IMR-90 (cell line): ENCODE data around the gene NOS1AP. TPM values are rescaled to one million over a fixed set of nuclear protein-coding genes. Genes with fewer than 3 reads are reported as not detected.

ENCODE experiments used
- ATAC-seq: fragments of 200-7000 bp; cut with Tn5 transposase; 2 replicates; pipeline ENCODE4 v1.9.1; 2020; ENCODE audit warnings: low read depth, mild to moderate bottlenecking, moderate library complexity
- BruUV-seq: library from RNA; stranded (reverse); fragments of 400-500 nt; replicated peaks from 2 replicates; lab custom pipeline; 2021; lab: Mats Ljungman, UMichigan
- CTCF ChIA-PET: fragments of 300-600 bp; formaldehyde crosslinking; extraction: SDS; loops from one replicate; lab custom pipeline; 2021; ENCODE audit warnings: antibody characterized with exemption; lab: Yijun Ruan, JAX
- POLR2A ChIA-PET: fragments of 300-600 bp; sonication (Branson Sonifier 250); formaldehyde crosslinking; loops from one replicate; lab custom pipeline; 2022; ENCODE audit warnings: antibody characterized with exemption; ENCODE audit not compliant: unreplicated experiment; lab: Charles Lee
- DNase-seq: peaks from one replicate; pipeline ENCODE4 v3.0.0; 2013
- H2AFZ ChIP-seq: replicated peaks from 2 replicates; pipeline ENCODE3; 2013; ENCODE audit warnings: low read length, mild to moderate bottlenecking; ENCODE audit not compliant: poor library complexity
- H2AK5ac ChIP-seq: 2 replicates; pipeline ENCODE4 v1.6.1; 2013; ENCODE audit warnings: low read depth, low read length, inconsistent platforms
- H2AK9ac ChIP-seq: replicated peaks from 2 replicates; pipeline ENCODE3; 2013; ENCODE audit warnings: mild to moderate bottlenecking, low read depth, low read length, moderate library complexity; ENCODE audit not compliant: poor library complexity
- H2BK120ac ChIP-seq: 2 replicates; pipeline ENCODE4 v1.6.1; 2013; ENCODE audit warnings: low read depth, low read length, inconsistent platforms
- H2BK15ac ChIP-seq: 3 replicates; pipeline ENCODE4 v1.6.1; 2013; ENCODE audit warnings: low read depth, low read length, inconsistent platforms
- H2BK20ac ChIP-seq: 2 replicates; pipeline ENCODE4 v1.6.1; 2013; ENCODE audit warnings: low read depth, mild to moderate bottlenecking, inconsistent platforms, low read length, moderate library complexity
- H2BK5ac ChIP-seq: 2 replicates; pipeline ENCODE4 v1.6.1; 2013; ENCODE audit warnings: mild to moderate bottlenecking, low read depth, low read length, inconsistent platforms; ENCODE audit not compliant: poor library complexity, severe bottlenecking
- H3K14ac ChIP-seq: replicated peaks from 2 replicates; pipeline ENCODE4 v1.6.1; 2013; ENCODE audit warnings: low read depth, low read length, inconsistent platforms
- H3K18ac ChIP-seq: 2 replicates; pipeline ENCODE4 v1.6.1; 2013; ENCODE audit warnings: low read depth, low read length, control low read depth
- H3K23ac ChIP-seq: 2 replicates; pipeline ENCODE4 v1.6.1; 2013; ENCODE audit warnings: low read depth, low read length, inconsistent platforms
- H3K27ac ChIP-seq: 2 replicates; pipeline ENCODE4 v1.5.1; 2013; ENCODE audit warnings: mild to moderate bottlenecking, control low read depth, low read length; ENCODE audit not compliant: insufficient read depth
- H3K27me3 ChIP-seq: 2 replicates; pipeline ENCODE4 v1.6.1; 2013; ENCODE audit warnings: low read length; ENCODE audit not compliant: control insufficient read depth, insufficient read depth
- H3K36me3 ChIP-seq: 2 replicates; pipeline ENCODE4 v1.6.1; 2013; ENCODE audit warnings: low read length, mixed read lengths; ENCODE audit not compliant: control insufficient read depth, insufficient read depth
- H3K4ac ChIP-seq: 2 replicates; pipeline ENCODE4 v1.6.1; 2013; ENCODE audit warnings: low read depth, low read length, inconsistent platforms
- H3K4me1 ChIP-seq: 2 replicates; pipeline ENCODE4 v1.6.1; 2013; ENCODE audit warnings: low read length, mixed read lengths; ENCODE audit not compliant: control insufficient read depth, insufficient read depth
- H3K4me2 ChIP-seq: 2 replicates; pipeline ENCODE4 v1.6.1; 2013; ENCODE audit warnings: low read depth, mild to moderate bottlenecking, control low read depth, low read length, moderate library complexity
- H3K4me3 ChIP-seq: 2 replicates; pipeline ENCODE4 v1.5.1; 2013; ENCODE audit warnings: low read depth, mild to moderate bottlenecking, control low read depth, low read length, moderate library complexity; ENCODE audit not compliant: insufficient read depth
- H3K56ac ChIP-seq: 2 replicates; pipeline ENCODE4 v1.6.1; 2013; ENCODE audit warnings: low read length, inconsistent platforms; ENCODE audit not compliant: insufficient read depth; ENCODE audit errors: extremely low read depth
- H3K79me1 ChIP-seq, 2 experiments: 2 replicates each; pipeline ENCODE4 v1.6.1; 2013; ENCODE audit warnings: low read length in 2 of 2, inconsistent platforms in 1 of 2, low read depth in 1 of 2
- H3K9ac ChIP-seq: 2 replicates; pipeline ENCODE4 v1.6.1; 2013; ENCODE audit warnings: low read depth, low read length, control low read depth
- H3K9me1 ChIP-seq: 2 replicates; pipeline ENCODE4 v1.6.1; 2013; ENCODE audit warnings: low read length, inconsistent platforms; ENCODE audit not compliant: insufficient read depth
- H3K9me3 ChIP-seq: 2 replicates; pipeline ENCODE4 v1.6.1; 2013; ENCODE audit warnings: low read length; ENCODE audit not compliant: control insufficient read depth, insufficient read depth
- H4K20me1 ChIP-seq: 2 replicates; pipeline ENCODE4 v1.6.1; 2013; ENCODE audit warnings: low read length, inconsistent platforms; ENCODE audit not compliant: insufficient read depth
- H4K5ac ChIP-seq: 2 replicates; pipeline ENCODE4 v1.6.1; 2013; ENCODE audit warnings: mild to moderate bottlenecking, low read depth, low read length, control low read depth
- H4K8ac ChIP-seq, 2 experiments: 2 replicates each; pipeline ENCODE4 v1.6.1; 2013; ENCODE audit warnings: low read depth in 2 of 2, low read length in 2 of 2, control low read depth in 1 of 2, inconsistent platforms in 1 of 2
- H4K91ac ChIP-seq: 2 replicates; pipeline ENCODE4 v1.6.1; 2013; ENCODE audit warnings: low read depth, low read length, inconsistent platforms; ENCODE audit not compliant: insufficient read depth
- ELK1 ChIP-seq: fragments of 150-350 bp; IDR thresholded peaks from 2 replicates; pipeline ENCODE4 v1.6.1; 2016; ENCODE audit warnings: low read depth, mild to moderate bottlenecking, low read length, moderate library complexity, borderline replicate concordance
- FOS ChIP-seq: fragments of 150-350 bp; IDR thresholded peaks from 2 replicates; pipeline ENCODE4 v1.6.1; 2016; ENCODE audit warnings: low read depth, low read length
- MAFK ChIP-seq: IDR thresholded peaks from 2 replicates; pipeline ENCODE4 v1.6.1; 2012; ENCODE audit warnings: low read depth, low read length, improper control_type of control experiment
- RFX5 ChIP-seq: IDR thresholded peaks from 2 replicates; pipeline ENCODE4 v1.8.0; 2012; ENCODE audit warnings: low read depth, mild to moderate bottlenecking, low read length, moderate library complexity
- WGBS, 2 experiments: methylation state at CpG; one replicate each; pipeline versions ENCODE4 v1.1.5 to v1.1.7; 2013; ENCODE audit warnings: missing lambda C conversion rate in 2 of 2; ENCODE audit not compliant: insufficient read length in 1 of 2; ENCODE audit errors: extremely low coverage in 2 of 2; 5-methylcytosine and 5-hydroxymethylcytosine counted together
- dilution Hi-C: fragments of 300-500 bp; cut with HindIII; formaldehyde crosslinking; loops from one replicate; pipeline ENCODE4 v1.14.3; 2018; ENCODE audit warnings: low sequenced_read_pairs; ENCODE audit not compliant: unreplicated experiment
- in situ Hi-C: fragments of 300-500 bp; cut with MboI; formaldehyde crosslinking; loops from 3 replicates; pipeline ENCODE4 v1.14.3; 2019; ENCODE audit warnings: low sequenced_read_pairs, inconsistent platforms, mixed read lengths
- intact Hi-C: fragments of 100-400 bp; cut with micrococcal nuclease; formaldehyde crosslinking; loops from 2 replicates; pipeline ENCODE4 v1.10.0; 2022
- polyA plus RNA-seq, 3 experiments: library from polyadenylated mRNA; depleted of rRNA; stranded (reverse); fragments of >200 nt; gene quantifications; 2 replicates each; pipeline ENCODE4 v1.2.3, GENCODE V29; 2012; ENCODE audit warnings: low replicate concordance in 1 of 3
- total RNA-seq: library from RNA; depleted of rRNA; stranded (reverse); fragments of >200 nt; gene quantifications from 2 replicates; pipeline ENCODE4 v1.2.3, GENCODE V29; 2012

The NOS1AP gene
- total and polyA plus RNA-seq, 2 of the 4 experiments (the other 2 are of a cell fraction), result 0.18 to 0.19 TPM

GRCh38 chr1:162358928-162359327 is 289.4 kb downstream of the NOS1AP start:
- peaks cover 5% of the 10 kb centered on the region for H3K27me3 ChIP-seq
- no peak overlapping the region for H3K4ac ChIP-seq
- H2BK15ac ChIP-seq, result no peak overlapping the region
- H2AK5ac ChIP-seq, result no peak overlapping the region
- dilution Hi-C loops (no loop called here), in situ Hi-C loops (no loop called here), intact Hi-C loops (no loop called here)
- no peak overlapping the region for H3K56ac ChIP-seq
- no peak for DNase-seq
- no peaks in the 10 kb centered on the region for H3K36me3 ChIP-seq
- H3K9me1 ChIP-seq, result no peaks in the 10 kb centered on the region; the same call in 1 of the 2 replicates
- WGBS, 2 experiments, result no CpG with 5 or more reads among the region's 1 CpG
- no TSS peak for BruUV-seq
- no peak for ATAC-seq
- POLR2A ChIA-PET, result no interaction called here
- H3K4me1 ChIP-seq, result no peaks in the 10 kb centered on the region
- H4K20me1 ChIP-seq, result no peaks in the 10 kb centered on the region
- H2BK20ac ChIP-seq, result no peak overlapping the region
- H4K5ac ChIP-seq, result no peak overlapping the region
- H2BK5ac ChIP-seq, result no peak overlapping the region
- no peaks in the 10 kb centered on the region for H3K79me1 ChIP-seq
- H2BK120ac ChIP-seq, result no peak overlapping the region
- H3K4me3 ChIP-seq, result no peak overlapping the region
- H3K9ac ChIP-seq, result no peak overlapping the region
- no peak overlapping the region for H4K91ac ChIP-seq
- no peak overlapping the region for H2AFZ ChIP-seq
- no peak overlapping the region for H3K27ac ChIP-seq
- CTCF ChIA-PET, result no interaction called here
- no peak overlapping the region for H3K14ac ChIP-seq
- H4K8ac ChIP-seq, result no peak overlapping the region
- H3K9me3 ChIP-seq, result no peaks in the 10 kb centered on the region
- H3K4me2 ChIP-seq, result no peak overlapping the region
- no peak overlapping the region for H3K18ac ChIP-seq
- H3K23ac ChIP-seq, result no peak overlapping the region
- TF ChIP-seq RFX5 (no peak), ELK1 (no peak), MAFK (no peak), FOS (no peak)
- H2AK9ac ChIP-seq, result no peak overlapping the region
